ENCODE measurements around the gene APOD.

Gene APOD

DNA sequence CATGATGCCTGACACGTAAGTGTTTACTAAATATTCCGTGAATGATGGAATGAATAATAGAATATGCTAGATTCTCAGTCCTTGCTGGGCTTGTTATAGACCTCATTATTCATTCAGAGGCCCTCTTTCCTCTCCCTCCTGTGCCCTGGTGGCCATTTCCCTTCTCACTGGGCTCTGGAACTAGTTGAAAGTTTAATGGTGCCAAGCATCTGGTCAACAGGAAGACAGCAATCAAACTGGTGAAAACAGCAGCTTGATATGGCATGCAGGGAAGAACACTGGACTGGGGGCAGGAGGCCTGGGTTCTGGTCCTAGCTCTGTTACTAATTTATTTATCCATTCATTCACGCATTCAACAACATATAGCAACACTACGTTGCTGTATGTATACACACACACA is 3.7 kb upstream of the APOD start:
- no peak for DNase-seq (ENCODE audit: extremely low spot score)
- TF ChIP-seq ARNT (IDR thresholded peaks at IDR 0.05) (no peak), SP1 (IDR thresholded peaks at IDR 0.05) (no peak), NFRKB (IDR thresholded peaks at IDR 0.05) (no peak), L3MBTL2 (conservative IDR thresholded peaks at IDR 0.05) (no peak), FOXA1 (IDR thresholded peaks at IDR 0.05) (no peak), FOXK2 (IDR thresholded peaks at IDR 0.05) (no peak), CTBP1 (IDR thresholded peaks at IDR 0.05; ENCODE audit: borderline replicate concordance) (no peak), LEF1 (IDR thresholded peaks at IDR 0.05; ENCODE audit: borderline replicate concordance) (no peak), BHLHE40 (IDR thresholded peaks at IDR 0.05; ENCODE audit: borderline replicate concordance) (no peak), FOXM1 (IDR thresholded peaks at IDR 0.05; ENCODE audit: borderline replicate concordance) (no peak), SUZ12 (IDR thresholded peaks at IDR 0.05) (no peak), ZNF384 (IDR thresholded peaks at IDR 0.05) (no peak), HDGF (IDR thresholded peaks at IDR 0.05; ENCODE audit: borderline replicate concordance) (no peak), TARDBP (IDR thresholded peaks at IDR 0.05) (no peak), ELF4 (IDR thresholded peaks at IDR 0.05) (no peak)
- TF ChIP-seq, protein P1, sequence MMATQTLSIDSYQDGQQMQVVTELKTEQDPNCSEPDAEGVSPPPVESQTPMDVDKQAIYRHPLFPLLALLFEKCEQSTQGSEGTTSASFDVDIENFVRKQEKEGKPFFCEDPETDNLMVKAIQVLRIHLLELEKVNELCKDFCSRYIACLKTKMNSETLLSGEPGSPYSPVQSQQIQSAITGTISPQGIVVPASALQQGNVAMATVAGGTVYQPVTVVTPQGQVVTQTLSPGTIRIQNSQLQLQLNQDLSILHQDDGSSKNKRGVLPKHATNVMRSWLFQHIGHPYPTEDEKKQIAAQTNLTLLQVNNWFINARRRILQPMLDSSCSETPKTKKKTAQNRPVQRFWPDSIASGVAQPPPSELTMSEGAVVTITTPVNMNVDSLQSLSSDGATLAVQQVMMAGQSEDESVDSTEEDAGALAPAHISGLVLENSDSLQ (IDR thresholded peaks at IDR 0.05): no peak
- POLR2A ChIA-PET: no interaction called here

DNA sequence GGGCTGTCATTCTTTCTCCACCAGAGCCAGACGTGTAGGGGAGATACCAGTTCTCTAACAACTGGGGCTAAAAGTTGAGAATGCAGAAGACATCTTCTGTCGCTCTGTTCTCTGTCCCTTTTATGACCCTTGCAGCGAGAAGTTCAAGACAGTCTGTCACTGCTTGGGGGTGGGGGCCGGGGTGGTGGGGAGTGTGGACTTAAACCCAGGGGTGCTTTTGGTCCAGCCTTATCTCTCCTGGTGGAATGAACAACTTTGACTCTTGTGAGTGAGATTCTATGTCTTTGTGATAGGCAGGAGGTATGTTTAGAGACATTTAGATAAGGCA is 767 bp upstream of the APOD start:
- POLR2A ChIA-PET: no interaction called here
- CTCF ChIA-PET: interaction anchor here (0.6 kb wide), 1 partner anchor 409 kb away, joined by 5 read pairs; no protein-coding TSS in a partner anchor
- DNase-seq (ENCODE audit: extremely low spot score): no peak
- no peak for TF ChIP-seq CTBP1 (IDR thresholded peaks at IDR 0.05; ENCODE audit: borderline replicate concordance)
- TF ChIP-seq TARDBP (IDR thresholded peaks at IDR 0.05): no peak
- TF ChIP-seq BHLHE40 (IDR thresholded peaks at IDR 0.05; ENCODE audit: borderline replicate concordance): no peak
- TF ChIP-seq FOXA1 (IDR thresholded peaks at IDR 0.05): no peak
- TF ChIP-seq ARNT (IDR thresholded peaks at IDR 0.05): no peak
- no peak for TF ChIP-seq FOXM1 (IDR thresholded peaks at IDR 0.05; ENCODE audit: borderline replicate concordance)
- no peak for TF ChIP-seq ZNF384 (IDR thresholded peaks at IDR 0.05)

More for the DNA sequence above, 3.7 kb upstream of the APOD start:
- CTCF ChIA-PET: no interaction called here

DNA sequence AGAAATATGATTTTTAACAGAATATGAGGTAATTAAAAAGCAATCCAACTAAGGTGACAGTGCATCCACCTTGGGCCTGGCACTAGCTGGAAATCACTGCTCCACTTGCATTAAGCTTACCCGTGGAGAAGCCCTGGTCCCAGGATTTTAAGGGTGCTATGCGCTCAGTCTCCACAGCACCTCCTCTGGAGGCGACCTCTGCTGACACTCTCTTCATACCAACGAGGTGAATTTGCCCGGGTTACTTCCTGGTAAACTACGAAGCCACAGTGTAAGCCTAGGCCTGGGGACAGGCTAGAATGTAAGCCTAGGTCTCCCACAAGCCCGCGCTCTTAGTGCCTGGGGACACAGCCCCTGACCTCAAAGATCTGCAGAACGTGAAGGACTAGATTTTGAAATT is 793 bp downstream of the APOD start:
- DNase-seq (ENCODE audit: extremely low spot score): no peak
- POLR2A ChIA-PET: interaction anchor here (1.9 kb wide), 1 partner anchor 40 kb away, joined by 4 read pairs; the partner anchor contains the start of gene PPP1R2

DNA sequence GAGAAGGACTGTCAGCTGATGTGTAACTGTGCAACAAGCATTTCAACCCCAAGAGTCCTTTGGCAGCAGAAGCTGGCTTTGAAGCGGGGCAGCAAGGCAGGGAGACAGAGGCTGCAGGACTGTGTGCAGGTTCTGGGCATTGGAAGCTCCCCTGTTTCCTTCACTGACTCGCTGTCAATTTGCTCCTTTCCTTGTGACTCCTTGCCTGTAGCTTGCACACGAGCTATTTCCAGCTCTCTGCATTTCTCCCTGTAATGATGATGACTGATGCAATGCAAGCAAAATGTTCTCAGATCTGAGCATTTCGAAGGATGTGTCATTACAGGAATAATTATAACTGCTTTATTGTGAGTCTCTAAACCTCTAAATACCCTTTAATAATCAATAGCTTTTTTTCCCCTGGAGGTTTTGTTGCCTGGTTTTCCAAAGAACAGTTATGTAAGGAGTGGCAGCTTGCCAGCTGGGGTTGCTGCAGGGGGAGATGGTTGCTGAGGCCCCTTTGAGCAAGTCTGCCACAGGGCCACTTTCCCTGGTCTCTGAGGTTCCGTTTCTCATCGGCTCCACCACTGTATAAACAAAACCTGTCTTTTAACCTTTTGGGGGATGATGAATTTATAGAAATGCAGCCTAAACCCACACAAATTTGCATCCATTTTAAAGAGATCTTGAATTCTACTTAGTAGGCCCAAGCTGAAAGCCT is 2.8 kb downstream of the APOD start:
- TF ChIP-seq FOXM1 (IDR thresholded peaks at IDR 0.05; ENCODE audit: borderline replicate concordance) (no peak), LEF1 (IDR thresholded peaks at IDR 0.05; ENCODE audit: borderline replicate concordance) (no peak), SUZ12 (IDR thresholded peaks at IDR 0.05) (no peak), NFRKB (IDR thresholded peaks at IDR 0.05) (no peak), FOXK2 (IDR thresholded peaks at IDR 0.05) (no peak), ELF4 (IDR thresholded peaks at IDR 0.05) (no peak), SP1 (IDR thresholded peaks at IDR 0.05) (no peak), TARDBP (IDR thresholded peaks at IDR 0.05) (no peak), ARNT (IDR thresholded peaks at IDR 0.05) (no peak), HDGF (IDR thresholded peaks at IDR 0.05; ENCODE audit: borderline replicate concordance) (no peak), ZNF384 (IDR thresholded peaks at IDR 0.05) (no peak), BHLHE40 (IDR thresholded peaks at IDR 0.05; ENCODE audit: borderline replicate concordance) (no peak), L3MBTL2 (conservative IDR thresholded peaks at IDR 0.05) (no peak), FOXA1 (IDR thresholded peaks at IDR 0.05) (no peak), CTBP1 (IDR thresholded peaks at IDR 0.05; ENCODE audit: borderline replicate concordance) (no peak)
- TF ChIP-seq, protein P1 (IDR thresholded peaks at IDR 0.05): no peak
- ChIA-PET CTCF (interaction anchor here (0.8 kb wide), 1 partner anchor 14 kb away, joined by 3 read pairs; no protein-coding TSS in a partner anchor), POLR2A (interaction anchor here (1.5 kb wide), 1 partner anchor 38 kb away, joined by 5 read pairs; the partner anchor contains the start of gene PPP1R2)
- DNase-seq (ENCODE audit: extremely low spot score): no peak

More for the DNA sequence above, 793 bp downstream of the APOD start:
- TF ChIP-seq FOXA1 (IDR thresholded peaks at IDR 0.05): no peak
- TF ChIP-seq HDGF (IDR thresholded peaks at IDR 0.05; ENCODE audit: borderline replicate concordance): no peak
- TF ChIP-seq ARNT (IDR thresholded peaks at IDR 0.05): no peak
- TF ChIP-seq BHLHE40 (IDR thresholded peaks at IDR 0.05; ENCODE audit: borderline replicate concordance): no peak
- TF ChIP-seq FOXK2 (IDR thresholded peaks at IDR 0.05): no peak
- TF ChIP-seq ZNF384 (IDR thresholded peaks at IDR 0.05): no peak
- TF ChIP-seq, protein P1 (IDR thresholded peaks at IDR 0.05): no peak
- no peak for TF ChIP-seq ELF4 (IDR thresholded peaks at IDR 0.05)
- TF ChIP-seq L3MBTL2 (conservative IDR thresholded peaks at IDR 0.05): no peak
- no peak for TF ChIP-seq TARDBP (IDR thresholded peaks at IDR 0.05)
- TF ChIP-seq NFRKB (IDR thresholded peaks at IDR 0.05): no peak
- no peak for TF ChIP-seq LEF1 (IDR thresholded peaks at IDR 0.05; ENCODE audit: borderline replicate concordance)
- no peak for TF ChIP-seq SP1 (IDR thresholded peaks at IDR 0.05)
- no peak for TF ChIP-seq CTBP1 (IDR thresholded peaks at IDR 0.05; ENCODE audit: borderline replicate concordance)
- TF ChIP-seq SUZ12 (IDR thresholded peaks at IDR 0.05): no peak
- TF ChIP-seq FOXM1 (IDR thresholded peaks at IDR 0.05; ENCODE audit: borderline replicate concordance): no peak
- CTCF ChIA-PET: no interaction called here

DNA sequence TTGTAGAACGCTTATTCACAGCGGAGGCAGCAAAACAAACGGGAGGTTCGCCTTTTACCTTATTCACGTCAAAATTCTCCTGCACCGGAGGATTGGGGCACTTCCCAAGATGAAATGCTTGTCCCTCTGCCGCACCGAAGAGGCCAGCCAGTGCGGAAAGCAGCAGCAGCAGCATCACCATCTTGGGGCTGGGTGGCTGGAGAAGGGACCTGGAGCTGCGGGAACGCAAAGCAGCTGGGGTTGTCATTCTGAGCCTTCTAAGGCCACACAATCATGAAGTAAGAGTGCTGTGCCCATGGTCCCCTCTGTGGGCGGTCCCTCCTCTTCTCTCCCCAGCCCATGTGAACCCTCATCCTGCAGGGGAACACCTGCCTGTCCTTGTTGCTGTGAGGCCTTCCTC is 4.5 kb downstream of the APOD start:
- ChIA-PET CTCF (no interaction called here), POLR2A (no interaction called here)
- no peak for DNase-seq (ENCODE audit: extremely low spot score)
- TF ChIP-seq BHLHE40 (IDR thresholded peaks at IDR 0.05; ENCODE audit: borderline replicate concordance) (no peak), HDGF (IDR thresholded peaks at IDR 0.05; ENCODE audit: borderline replicate concordance) (no peak), L3MBTL2 (conservative IDR thresholded peaks at IDR 0.05) (no peak), SUZ12 (IDR thresholded peaks at IDR 0.05) (no peak), FOXK2 (IDR thresholded peaks at IDR 0.05) (no peak), LEF1 (IDR thresholded peaks at IDR 0.05; ENCODE audit: borderline replicate concordance) (no peak), CTBP1 (IDR thresholded peaks at IDR 0.05; ENCODE audit: borderline replicate concordance) (no peak), NFRKB (IDR thresholded peaks at IDR 0.05) (no peak), ELF4 (IDR thresholded peaks at IDR 0.05) (no peak)
- TF ChIP-seq, protein P1 (IDR thresholded peaks at IDR 0.05): no peak

All from HEK293T (cell line).